GM18907 (cell line): ENCODE measurements around the gene NEDD1.

Experiments
- ATAC-seq: cut with Tn5 transposase; IDR thresholded peaks from one replicate; pipeline ENCODE4 v1.9.1; 2021; ENCODE audit warnings: mild to moderate bottlenecking, moderate library complexity; ENCODE audit not compliant: unreplicated experiment

NEDD1 gene, protein sequence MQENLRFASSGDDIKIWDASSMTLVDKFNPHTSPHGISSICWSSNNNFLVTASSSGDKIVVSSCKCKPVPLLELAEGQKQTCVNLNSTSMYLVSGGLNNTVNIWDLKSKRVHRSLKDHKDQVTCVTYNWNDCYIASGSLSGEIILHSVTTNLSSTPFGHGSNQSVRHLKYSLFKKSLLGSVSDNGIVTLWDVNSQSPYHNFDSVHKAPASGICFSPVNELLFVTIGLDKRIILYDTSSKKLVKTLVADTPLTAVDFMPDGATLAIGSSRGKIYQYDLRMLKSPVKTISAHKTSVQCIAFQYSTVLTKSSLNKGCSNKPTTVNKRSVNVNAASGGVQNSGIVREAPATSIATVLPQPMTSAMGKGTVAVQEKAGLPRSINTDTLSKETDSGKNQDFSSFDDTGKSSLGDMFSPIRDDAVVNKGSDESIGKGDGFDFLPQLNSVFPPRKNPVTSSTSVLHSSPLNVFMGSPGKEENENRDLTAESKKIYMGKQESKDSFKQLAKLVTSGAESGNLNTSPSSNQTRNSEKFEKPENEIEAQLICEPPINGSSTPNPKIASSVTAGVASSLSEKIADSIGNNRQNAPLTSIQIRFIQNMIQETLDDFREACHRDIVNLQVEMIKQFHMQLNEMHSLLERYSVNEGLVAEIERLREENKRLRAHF

DNA sequence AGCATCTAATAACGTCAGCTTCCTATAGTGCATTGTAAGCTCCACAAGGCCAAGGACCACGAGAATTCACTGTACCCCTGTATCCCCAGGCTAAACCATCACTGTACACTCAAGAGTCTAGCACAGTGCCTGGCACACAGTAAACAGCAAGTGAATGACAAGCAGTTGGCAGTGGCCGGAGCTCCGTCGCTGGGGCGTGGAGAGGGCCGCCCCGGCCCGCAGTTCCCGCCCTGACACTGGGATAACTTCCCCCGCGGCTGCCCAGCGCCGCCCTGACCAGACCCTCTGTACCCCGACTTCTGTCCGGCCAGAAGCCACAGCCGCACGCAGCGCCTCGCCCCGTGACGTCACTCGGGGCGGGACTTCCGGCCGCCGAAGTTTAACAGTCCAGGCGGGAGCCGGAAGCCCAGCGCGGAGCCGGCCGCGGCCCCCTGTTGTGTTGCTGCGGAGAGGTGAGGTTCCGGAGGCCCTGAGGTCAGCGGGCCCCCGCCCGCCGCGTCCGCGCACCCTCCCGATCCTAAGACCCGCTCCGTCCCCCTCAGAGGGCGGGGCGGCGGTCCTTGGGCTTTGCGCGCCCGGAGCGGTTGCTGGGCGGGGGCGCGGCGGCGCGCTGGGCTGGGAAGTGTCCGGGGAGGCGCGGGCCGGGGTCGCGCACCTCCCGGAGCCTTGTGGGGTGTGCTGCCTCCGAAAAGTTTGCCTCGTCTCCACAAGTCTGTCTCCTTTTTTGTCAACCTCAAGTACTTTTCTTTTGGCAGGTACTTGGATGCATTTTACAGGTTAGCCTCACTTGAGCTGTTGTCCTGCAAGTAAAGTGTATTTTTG is at the start of gene NEDD1:
NEDD1 (plus strand) TSS at position 409 of the 822 bp plus-strand sequence. CDS start 2,503 bp downstream, outside the sequence.
- peak; percentile 96 for ATAC-seq

DNA sequence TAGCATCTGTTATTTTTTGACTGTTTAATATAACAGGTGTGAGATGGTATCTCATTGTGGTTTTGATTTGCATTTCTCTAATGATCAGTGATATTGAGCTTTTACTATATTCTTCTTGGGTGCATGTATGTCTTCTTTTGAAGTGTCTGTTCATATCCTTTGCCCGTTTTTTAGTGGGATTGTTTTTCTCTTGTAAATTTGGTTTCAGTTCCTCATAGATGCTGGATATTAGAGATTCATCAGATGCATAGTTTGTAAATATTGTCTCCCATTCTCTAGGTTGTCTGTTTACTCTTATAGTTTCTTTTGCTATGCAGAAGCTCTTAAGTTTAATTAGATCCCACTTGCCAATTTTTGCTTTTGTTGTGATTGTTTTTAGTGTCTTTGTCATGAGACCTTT is 48.9 kb upstream of the NEDD1 start:
- no peak for ATAC-seq

- no peak for ATAC-seq
Measured at GRCh38 chr12:96861656-96862055, 45.4 kb upstream of the NEDD1 start.

DNA sequence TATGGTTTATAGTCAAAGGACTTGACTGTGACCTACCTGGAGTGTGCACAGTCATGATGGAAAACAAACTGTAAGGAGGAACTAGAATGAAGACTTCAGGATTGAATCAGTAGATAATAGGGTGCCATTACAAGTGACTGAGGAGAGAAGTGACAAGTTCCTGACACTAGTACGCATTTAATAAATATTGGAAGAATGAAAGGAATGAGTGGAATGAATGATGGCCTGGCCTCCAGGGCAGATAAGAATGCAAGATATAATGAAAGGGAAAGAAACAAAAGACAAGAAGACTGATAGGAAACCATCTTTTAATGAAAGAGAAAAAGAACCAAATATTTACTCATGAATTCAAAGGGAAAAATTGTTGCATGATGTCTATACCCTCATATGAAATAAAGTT is 44.7 kb upstream of the NEDD1 start:
- no peak for ATAC-seq

- ATAC-seq, result no peak
Measured at GRCh38 chr12:96864335-96864734, 42.7 kb upstream of the NEDD1 start.

GRCh38 chr12:96866801-96867590 is 40.1 kb upstream of the NEDD1 start:
- no peak for ATAC-seq

DNA sequence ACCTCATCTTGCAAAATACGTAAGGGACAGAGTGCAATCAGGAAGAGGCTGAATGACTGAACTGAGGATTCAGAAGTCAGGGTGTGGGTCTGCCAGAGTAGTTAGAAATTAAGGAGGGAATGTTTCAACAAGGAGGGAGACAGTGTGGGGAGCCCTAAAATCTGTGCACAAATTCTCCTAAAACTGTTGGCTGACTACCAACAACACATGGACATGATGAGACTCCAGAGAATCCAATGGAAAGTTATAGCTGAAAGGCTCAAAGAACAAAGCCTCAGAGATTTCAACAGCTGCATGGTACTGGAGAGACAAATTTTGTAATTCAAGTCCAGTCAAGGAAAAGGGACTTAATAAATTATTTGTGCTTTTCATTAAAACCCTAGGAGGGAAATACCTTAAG is 36.1 kb upstream of the NEDD1 start:
- ATAC-seq, result no peak

DNA sequence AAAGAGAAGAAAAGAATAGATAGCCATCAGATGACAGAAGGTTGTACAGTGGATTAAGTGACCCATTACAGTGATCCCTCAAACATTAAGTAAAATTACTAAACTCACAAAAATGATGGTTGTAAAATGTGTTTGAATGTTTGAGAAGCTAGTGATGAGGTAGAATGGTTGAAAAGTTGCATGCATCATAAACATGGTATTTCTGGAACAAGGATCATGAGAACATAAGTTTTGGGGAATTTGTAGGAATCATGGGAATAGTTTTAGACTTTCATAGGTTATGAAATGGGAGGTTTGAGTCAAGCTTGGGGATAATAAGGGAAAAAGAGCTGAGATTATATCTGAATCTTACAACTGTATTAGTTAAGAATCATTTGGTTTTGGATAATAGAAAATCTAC is 34.1 kb upstream of the NEDD1 start:
- no peak for ATAC-seq

GRCh38 chr12:96874211-96874610 is 32.8 kb upstream of the NEDD1 start:
- no peak for ATAC-seq

- no peak for ATAC-seq
Measured at GRCh38 chr12:96876966-96877365, 30.1 kb upstream of the NEDD1 start.

- ATAC-seq, result no peak
Measured at GRCh38 chr12:96878704-96879103, 28.4 kb upstream of the NEDD1 start.

- ATAC-seq, result no peak
Measured at GRCh38 chr12:96879301-96879700, 27.8 kb upstream of the NEDD1 start.

- ATAC-seq, result no peak
Measured at GRCh38 chr12:96880220-96880619, 26.8 kb upstream of the NEDD1 start.

- no peak for ATAC-seq
Measured at GRCh38 chr12:96881608-96882007, 25.4 kb upstream of the NEDD1 start.

DNA sequence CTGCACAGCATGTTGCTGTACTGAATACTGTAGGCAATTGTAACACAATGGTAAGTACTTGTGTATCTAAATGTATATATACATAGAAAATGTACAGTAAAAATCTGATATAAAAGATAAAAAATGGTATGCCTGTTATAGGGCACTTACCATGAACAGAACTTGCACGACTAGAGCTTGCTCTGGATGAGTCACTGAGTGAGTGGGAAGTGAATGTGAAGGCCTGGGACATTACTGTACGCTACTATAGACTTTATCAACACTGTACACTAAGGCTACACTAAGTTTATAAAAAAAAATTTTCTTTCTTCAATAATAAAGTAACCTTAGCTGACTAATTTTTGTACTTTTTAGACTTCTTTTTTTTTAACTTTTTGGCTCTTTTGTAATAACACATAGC is 24.2 kb upstream of the NEDD1 start:
- no peak for ATAC-seq

DNA sequence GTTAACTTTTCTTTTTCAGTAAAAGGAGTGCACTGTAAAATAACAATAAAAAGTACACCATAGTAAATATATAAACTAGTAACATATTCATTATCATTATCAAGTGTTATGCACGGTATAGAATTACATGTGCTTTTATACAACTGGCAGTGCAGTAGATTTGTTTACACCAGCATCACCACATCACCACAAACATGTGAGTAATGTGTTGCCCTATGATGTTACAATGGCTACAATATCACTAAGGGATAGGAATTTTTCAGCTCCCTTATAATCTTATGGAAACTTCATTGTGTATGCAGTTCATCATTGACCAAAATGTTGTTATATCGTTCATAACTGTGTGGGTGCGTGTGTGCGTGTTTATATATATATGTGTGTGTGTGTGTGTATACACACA is 23.5 kb upstream of the NEDD1 start:
- ATAC-seq, result no peak

DNA sequence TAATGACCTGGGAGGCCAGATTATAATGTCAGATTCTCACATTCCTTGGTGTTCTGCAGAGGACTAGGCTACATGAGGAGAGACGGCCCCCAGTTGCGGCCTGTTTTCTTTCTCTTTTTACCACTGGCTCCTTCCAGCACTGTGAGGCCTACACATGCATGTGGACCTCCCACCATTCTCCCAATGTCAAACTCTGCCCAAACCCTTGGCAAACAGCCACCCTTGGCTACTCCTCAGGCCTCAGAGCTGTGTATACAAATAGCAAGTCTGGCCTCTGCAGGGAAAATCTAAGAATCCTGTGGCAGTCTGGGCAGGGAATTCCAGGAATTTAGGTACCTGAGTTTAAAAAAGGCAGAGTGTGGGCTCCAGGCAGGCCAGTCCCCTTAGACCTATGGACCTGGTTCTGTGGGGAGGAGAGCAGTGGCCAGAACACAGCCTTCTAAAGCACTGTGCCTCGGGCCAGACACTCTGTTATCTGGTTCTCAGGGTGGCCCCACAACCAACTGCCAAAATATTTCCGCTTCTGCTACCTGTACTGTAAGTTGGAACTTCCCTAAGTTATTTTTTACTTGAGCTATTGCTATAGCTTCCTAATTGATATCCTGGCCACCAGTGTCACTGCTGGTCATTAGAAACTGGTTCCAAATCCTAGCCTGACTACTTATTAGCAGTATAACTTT is 19.9 kb upstream of the NEDD1 start:
- no peak for ATAC-seq

DNA sequence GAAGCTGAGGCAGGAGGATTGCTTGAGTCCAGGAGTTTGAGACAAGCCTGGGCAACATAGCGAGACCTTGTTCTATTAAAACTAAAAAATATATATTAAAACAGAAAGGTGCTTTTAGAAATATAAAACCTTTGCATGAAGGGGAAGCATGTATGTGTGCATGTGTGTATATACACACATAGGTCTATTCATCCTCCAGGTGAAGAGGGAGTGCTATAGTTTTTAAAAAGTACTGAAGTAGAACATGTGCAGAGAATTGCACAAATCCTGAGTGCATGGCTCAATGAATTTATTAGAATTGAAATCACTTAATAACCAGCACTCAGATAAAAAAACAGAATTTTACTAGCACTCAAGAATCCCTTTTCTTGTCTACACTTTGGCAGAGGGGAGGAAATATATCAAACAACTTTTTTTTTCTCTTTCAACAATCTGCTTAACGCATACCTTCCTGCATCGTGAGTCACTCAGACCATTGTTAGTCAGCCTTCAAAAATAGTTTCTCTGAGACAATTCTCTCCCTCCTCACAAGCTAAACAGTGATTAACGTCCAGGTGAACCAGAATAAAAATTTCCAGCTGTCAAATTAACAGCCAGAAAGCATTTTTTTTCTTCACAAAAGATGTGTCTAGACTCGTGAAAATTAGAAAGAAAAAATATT is 17.7 kb upstream of the NEDD1 start:
- ATAC-seq, result no peak

DNA sequence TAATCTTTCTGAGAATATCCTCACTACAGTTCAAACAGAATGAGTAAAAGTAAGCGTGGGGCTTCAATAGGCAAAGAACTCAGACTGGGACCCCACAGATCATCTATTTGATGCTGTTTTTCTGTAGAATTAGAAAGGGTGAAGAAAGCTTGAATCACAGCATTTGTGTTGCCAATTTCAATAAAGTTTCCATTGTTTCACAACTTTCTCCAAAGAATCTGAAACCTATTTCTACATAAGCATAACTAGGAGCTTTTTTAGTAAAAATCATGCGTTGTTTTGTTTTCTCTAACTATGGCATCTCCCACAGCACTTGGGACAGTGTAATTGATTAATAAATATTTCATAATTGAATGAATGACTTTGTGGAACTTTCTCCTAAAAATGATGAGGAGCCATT is 16.7 kb upstream of the NEDD1 start:
- no peak for ATAC-seq

DNA sequence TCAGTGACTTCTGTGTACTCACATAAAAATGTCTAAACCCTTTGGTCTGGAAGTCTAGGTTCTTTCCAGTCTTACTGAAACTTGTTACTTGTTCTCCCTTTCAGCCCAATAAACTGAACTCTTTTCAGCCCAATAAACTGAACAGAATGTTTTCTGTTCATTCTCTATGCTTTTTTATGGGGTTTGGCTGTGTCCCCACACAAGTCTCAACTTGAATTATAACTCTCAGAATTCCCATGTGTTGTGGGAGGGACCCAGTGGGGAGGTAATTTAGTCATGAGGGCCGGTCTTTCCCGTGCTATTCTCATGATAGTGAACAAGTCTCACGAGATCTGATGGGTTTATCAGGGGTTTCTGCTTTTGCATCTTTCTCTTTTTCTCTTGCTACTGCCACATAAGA is 15.0 kb upstream of the NEDD1 start:
- no peak for ATAC-seq
